ENCODE measurements around the gene CCNB2.

CCNB2 gene

GRCh38 chr15:59169251-59169708, 64.3 kb downstream of the CCNB2 start:
- DNase-seq = no peak

GRCh38 chr15:59170295-59171066, 65.5 kb downstream of the CCNB2 start:
- no peak for DNase-seq

DNA sequence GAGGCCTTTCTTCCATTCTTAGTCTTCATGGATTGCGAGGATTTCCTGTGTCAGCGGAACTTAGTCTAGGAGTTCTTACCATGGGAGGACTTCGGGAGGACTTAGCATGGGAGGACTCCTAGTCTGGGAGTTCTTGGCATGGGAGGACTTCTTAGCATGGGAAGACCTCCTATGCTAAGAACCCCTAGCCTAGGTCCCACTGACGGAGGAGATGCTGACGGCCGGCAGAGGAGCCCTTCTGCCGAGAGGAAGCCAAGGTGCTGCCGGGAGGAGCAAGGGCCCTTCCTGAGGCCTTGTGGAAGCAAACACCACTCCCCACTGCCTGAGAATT, 66.1 kb downstream of the CCNB2 start:
- DNase-seq = no peak

- DNase-seq = no peak
These were observed 67.4 kb downstream of the CCNB2 start for GRCh38 chr15:59172289-59172901.

- no peak for DNase-seq
These were observed 68.2 kb downstream of the CCNB2 start for GRCh38 chr15:59173194-59173593.

- DNase-seq = no peak
These were observed 69.3 kb downstream of the CCNB2 start for GRCh38 chr15:59174151-59174834.

Data from NCI-H187 treated with DMSO at 0.1 percent for 48 hours (cell line).